ENCODE data around the gene LY9.

DNA sequence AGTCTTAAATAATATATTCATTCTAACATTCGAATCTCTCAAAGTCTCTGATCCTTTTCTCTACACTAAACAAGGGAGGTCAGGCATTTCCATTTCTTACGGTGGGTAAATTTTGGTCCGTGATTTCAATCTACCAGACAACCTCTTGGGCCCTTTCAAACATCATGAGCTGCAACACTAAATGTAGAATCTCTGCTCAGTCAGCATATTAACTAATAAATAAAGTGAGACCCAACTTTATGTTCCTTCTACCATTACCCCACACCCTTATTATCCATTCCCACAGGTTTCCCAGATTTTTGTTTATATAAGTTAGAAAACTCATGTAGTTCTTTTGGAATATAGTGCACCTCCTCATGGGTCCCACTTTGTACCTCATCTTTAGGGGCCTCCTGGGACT is 32.0 kb upstream of the LY9 start:
- no peak for TF ChIP-seq CTCF (IDR thresholded peaks at IDR 0.05)
- no peak for TF ChIP-seq POLR2A (IDR thresholded peaks at IDR 0.05)
